ENCODE data around the gene SLC16A2.
"Not testable (repeated sequence)": the region's sequence is repeated elsewhere in the genome, so short reads cannot be mapped to it uniquely, and the experiment has no call there.

The SLC16A2 gene

GRCh38 chrX:74448669-74449068 is 27.4 kb downstream of the SLC16A2 start:
- DNase-seq, result no peak

- no peak for DNase-seq
These were observed 28.1 kb downstream of the SLC16A2 start for GRCh38 chrX:74449322-74449936.

GRCh38 chrX:74449937-74450330 is 28.6 kb downstream of the SLC16A2 start:
- DNase-seq, result no peak

GRCh38 chrX:74450803-74451449 is 29.6 kb downstream of the SLC16A2 start:
- DNase-seq, result no peak

GRCh38 chrX:74451450-74452198 is 30.3 kb downstream of the SLC16A2 start:
- no peak for DNase-seq

- DNase-seq, result no peak
These were observed 30.8 kb downstream of the SLC16A2 start for GRCh38 chrX:74452199-74452481.

- no peak for DNase-seq
These were observed 31.9 kb downstream of the SLC16A2 start for GRCh38 chrX:74453178-74453577.

- not testable (repeated sequence) for DNase-seq
These were observed 32.9 kb downstream of the SLC16A2 start for GRCh38 chrX:74454233-74454632.

- no peak for DNase-seq
These were observed 37.4 kb downstream of the SLC16A2 start for GRCh38 chrX:74458736-74459135.

- DNase-seq, result no peak
These were observed 40.1 kb downstream of the SLC16A2 start for GRCh38 chrX:74461384-74461783.

- DNase-seq, result no peak
These were observed 43.4 kb downstream of the SLC16A2 start for GRCh38 chrX:74464722-74465121.

GRCh38 chrX:74465424-74465823 is 44.1 kb downstream of the SLC16A2 start:
- peak; percentile 4 for DNase-seq

- no peak for DNase-seq
These were observed 46.4 kb downstream of the SLC16A2 start for GRCh38 chrX:74467656-74468055.

GRCh38 chrX:74473116-74473515 is 51.8 kb downstream of the SLC16A2 start:
- not testable (repeated sequence) for DNase-seq

GRCh38 chrX:74490247-74490646 is 69.0 kb downstream of the SLC16A2 start:
- no peak for DNase-seq

- DNase-seq, result no peak
These were observed 71.5 kb downstream of the SLC16A2 start for GRCh38 chrX:74492720-74493201.

- DNase-seq, result no peak
These were observed 72.5 kb downstream of the SLC16A2 start for GRCh38 chrX:74493806-74494205.

- DNase-seq, result no peak
These were observed 77.6 kb downstream of the SLC16A2 start for GRCh38 chrX:74498924-74499323.

- DNase-seq, result no peak
These were observed 78.8 kb downstream of the SLC16A2 start for GRCh38 chrX:74500067-74500466.

GRCh38 chrX:74500555-74500954 is 79.3 kb downstream of the SLC16A2 start:
- no peak for DNase-seq

GRCh38 chrX:74505437-74505836 is 84.1 kb downstream of the SLC16A2 start:
- DNase-seq, result no peak

GRCh38 chrX:74506317-74507115 is 85.2 kb downstream of the SLC16A2 start:
- no peak for DNase-seq

GRCh38 chrX:74507191-74507590 is 85.9 kb downstream of the SLC16A2 start:
- DNase-seq, result no peak
